GM19239 (cell line): ENCODE results near the gene TAMM41.
A peak's percentile ranks its signal among the peaks of the same experiment; 100 is the strongest.
"Not testable (repeated sequence)": the region's sequence is repeated elsewhere in the genome, so short reads cannot be mapped to it uniquely, and the experiment has no call there.

Source experiments
- DNase-seq: peaks from one replicate; pipeline ENCODE4 v3.0.0; 2011; ENCODE audit warnings: low spot score; ENCODE audit not compliant: insufficient read length
- FAIRE-seq: peaks from 2 replicates; lab custom pipeline; 2011; peaks lifted over from hg19 to GRCh38; lab: Jason Lieb, UNC

Gene TAMM41

DNA sequence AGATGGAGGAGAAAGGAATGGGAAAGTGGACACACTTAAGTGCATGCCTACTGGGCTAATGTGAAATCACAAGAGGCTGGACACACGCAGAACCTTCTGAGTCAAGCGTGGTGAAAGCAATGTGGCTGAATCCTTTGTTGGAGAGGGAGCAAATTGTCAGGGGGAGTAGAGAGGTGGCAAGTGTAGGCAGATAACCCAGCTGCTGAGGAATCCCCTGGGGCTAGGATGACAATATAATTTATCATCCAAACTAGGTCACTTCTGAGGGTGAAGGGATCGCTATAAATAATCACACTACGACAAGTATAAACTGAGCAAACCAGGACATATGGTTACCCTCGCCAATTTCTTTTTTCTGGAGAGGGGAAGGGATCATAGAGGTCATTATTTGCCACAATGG, 28.7 kb downstream of the TAMM41 start:
- FAIRE-seq (no peak), DNase-seq (no peak)

DNA sequence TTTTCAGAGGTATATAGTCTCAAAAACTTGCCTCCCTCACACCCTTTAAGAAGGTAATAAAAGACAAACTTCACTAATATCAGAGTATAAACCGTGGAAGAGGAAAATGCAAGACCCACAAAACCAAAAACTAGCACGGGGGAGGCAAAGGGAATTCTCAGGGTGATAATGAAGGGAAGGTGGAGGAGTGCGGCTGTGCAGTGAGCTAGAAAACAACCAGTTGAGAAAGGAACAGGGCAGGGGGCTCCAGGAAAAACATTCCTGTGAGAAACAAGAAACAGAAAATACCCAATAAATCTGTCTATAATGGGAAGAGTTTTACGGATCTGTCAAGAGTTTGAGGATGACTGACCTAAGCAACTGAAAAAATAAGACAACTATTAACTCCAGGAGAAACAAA, 31.6 kb downstream of the TAMM41 start:
- FAIRE-seq (no peak), DNase-seq (no peak)

DNA sequence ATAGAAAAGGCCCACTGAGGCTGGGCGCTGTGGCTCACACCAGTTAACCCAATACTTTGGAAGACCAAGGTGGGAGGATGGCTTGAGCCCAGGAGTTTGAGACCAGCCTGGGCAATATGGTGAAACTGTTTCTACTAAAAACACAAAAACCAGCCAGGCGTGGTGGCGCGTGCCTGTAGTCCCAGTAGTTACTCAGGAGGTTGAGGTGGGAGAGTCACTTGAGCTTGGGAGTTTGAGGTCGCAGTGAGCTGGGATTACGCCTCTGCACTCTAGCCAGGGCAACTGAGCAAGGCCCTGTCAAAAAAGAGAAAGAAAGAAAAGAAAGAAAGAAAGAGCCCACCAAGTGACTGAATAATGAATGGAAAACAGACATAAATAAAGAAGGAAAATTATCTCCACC, 32.0 kb downstream of the TAMM41 start:
- FAIRE-seq (no peak), DNase-seq (no peak)

DNA sequence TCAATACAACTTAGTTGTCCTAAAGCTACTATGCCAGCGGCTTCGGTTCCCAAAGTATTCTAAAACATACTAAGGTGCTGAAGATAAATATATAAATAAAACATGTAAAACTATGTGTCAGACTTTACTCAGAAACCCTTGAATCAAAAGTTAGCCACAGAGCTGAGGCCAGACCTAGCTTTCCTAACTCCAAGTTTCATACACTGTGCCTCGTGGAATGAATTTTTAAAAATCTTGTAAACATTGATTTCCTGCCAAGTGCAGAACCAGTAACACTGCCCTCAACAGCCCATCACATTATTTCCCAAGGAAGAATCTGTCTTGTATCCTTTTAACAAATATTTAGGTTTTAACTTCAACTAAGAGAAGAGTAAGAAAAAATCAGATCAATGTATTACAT, 36.4 kb downstream of the TAMM41 start:
- no peak for FAIRE-seq
- DNase-seq = no peak

DNA sequence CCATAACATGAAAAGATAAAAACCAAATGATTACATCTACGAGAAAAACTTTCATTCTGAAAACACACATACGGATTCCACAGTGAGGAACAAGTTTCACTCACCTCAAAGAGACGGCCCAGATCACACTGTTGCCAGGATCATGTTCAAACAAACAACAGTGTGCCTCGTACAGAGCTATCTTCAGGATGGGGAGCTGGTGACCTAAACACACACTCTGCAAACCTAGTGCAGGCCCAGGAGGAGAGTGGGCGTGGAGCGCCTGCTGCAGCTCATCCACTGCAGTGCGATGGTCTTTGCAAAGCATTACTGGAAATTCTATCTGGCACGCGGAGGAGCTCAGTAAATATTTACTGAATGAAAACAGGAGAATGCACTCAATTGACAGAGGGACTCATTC, 38.5 kb downstream of the TAMM41 start:
- FAIRE-seq (no peak), DNase-seq (no peak)

DNA sequence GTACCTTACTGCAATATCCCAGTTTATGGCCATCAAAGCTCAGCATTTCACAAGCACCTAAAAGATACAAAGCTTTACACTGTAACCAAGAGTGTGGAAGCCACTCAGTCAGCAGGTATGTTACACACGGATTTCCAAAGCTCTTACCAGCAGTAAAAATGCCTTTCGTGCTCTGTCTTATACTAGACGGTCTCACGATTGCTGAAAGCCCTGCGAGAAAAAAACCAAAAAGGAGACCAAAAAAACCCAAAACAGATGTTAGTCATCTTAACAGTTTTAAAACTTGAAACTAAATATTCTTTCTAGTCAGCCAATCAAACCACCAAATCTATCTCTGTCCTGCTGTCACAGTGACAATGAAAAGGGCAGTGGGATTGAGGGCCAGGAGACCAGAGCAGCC, 39.0 kb downstream of the TAMM41 start:
- no peak for DNase-seq
- no peak for FAIRE-seq

DNA sequence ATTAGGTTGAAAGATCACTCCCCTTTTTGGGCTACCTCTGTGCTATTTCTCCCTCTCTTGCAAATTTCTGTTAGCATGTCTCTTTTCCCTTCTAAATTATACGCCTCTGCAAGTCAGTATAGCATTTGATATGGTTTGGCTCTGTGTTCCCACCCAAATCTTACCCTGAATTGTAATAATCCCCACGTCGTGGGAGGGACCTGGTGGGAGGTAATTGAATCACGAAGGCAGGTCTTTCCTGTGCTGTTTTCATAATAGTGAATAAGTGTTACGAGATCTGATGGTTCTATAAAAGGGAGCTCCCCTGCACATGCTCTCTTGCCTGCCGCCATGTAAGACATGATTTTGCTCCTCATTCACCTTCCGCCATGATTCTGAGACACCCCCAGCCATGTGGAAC, 41.0 kb downstream of the TAMM41 start:
- DNase-seq (no peak), FAIRE-seq (no peak)

DNA sequence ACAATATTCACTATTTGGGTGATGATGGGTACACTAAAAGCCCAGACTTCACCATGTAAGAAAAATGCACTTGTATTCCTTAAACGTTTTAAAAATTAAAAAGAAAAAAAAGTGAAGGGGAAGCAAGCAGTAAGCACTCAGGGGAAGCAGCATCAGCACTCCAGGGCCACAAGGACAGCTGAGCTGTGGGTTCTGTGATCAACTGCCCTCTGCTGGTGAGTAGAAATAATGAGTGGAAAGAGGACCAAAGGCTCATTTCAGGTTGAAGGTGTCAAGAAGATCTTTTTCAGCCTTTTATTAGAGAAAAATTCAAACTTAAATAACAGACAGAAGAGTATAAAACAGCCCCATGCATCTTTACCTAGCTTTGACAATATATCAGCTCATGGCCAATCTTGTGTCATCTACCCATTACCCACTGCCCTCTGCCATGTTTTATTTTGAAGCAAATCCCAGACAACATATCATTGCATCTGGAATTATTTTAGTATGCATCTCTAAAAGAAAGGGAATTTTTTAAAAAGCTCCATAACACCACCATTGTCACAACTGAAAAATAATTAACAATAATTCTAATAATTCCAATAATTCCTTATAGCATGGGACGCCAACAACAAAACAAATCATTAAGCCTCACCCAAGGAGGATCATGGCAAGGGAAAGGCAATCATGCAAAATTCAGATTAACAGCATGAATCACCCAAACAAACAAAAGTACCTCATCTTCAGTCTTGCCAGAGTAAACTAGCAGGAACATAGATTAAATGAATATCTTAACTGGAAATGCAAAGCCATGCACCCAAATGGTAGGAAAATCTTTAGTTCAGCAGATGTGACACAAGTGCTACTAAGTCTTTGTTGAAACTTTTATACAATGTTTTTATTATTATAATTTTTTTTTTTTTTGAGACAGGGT, 42.5 kb downstream of the TAMM41 start:
- DNase-seq (peak; percentile 47), FAIRE-seq (peak; percentile 73)

DNA sequence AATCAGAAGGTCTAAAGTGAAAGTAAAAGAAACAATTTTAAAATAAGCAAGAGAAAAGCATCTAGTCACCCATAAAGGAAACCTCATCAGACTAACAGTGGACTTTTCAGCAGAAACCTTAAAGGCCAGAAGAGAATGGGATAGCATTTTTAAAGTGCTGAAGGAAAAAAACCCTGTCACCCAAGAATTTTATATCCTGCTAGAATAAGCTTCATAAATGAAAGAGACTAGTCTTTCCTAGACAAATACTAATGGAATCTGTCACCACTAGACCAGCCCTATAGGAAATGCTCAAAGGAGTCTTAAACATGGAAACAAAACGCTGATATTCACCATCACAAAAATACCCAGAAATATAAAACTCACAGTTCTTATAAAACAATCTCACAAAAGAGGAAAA, 46.9 kb downstream of the TAMM41 start:
- no peak for FAIRE-seq
- no peak for DNase-seq

DNA sequence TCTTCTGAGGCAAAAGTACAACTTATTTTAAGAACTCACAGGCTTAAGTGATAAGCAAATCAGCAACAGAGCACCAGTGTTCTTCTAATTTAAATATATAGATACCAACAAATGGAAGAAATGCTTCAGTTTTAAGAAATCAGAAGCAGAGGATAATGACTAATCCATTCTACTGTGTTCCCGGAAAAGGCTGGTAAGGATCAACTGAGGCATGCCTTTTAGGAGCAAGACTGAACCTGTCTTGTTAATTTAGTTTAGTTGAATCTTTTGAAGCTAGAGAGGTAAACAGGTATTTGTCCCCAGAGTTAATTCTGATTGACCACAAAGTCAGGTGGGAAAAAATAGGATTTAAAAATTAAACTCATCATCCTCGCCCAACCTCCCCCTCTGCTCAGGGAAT, 51.8 kb downstream of the TAMM41 start:
- DNase-seq (no peak), FAIRE-seq (no peak)

DNA sequence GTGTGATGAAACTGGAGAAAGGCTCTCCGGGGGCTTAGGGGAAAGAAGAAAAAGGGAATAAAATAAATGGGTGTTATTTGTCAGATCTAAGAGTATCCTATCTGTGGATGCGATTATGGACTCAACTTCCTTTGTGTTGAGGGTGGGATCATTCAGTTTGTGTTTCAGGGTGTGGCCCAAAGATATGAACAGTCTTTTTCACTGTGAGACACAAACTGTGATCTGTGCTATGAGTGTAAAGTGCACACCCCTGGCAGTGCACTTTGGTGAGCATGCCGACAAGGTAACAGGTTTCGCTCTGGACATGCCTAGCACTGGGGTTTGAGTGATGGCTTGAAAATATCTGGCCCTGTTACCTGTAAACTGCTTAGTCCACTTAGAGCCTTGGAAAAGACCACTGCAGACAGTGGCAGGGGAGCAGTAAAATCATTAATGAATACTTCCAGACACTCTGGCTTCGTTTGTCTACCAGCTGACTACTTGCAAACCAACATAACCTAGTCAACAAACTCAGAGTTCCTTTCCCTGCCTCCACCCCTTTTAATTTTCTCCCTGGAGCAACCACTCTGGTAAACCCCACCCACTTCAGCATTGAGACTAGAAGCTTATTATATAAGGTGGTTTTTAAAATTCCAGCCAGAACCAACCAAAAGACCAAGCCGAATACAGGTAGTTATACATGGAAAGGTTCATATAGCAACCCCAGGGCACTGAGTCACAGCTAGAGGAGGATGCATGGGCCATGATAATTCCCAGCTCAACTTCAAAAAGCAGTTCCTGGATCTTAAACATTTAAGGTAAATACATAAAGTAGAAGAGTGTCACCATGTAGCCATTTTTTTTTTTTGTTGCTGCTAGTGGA, 55.1 kb downstream of the TAMM41 start:
- DNase-seq (no peak), FAIRE-seq (no peak)

DNA sequence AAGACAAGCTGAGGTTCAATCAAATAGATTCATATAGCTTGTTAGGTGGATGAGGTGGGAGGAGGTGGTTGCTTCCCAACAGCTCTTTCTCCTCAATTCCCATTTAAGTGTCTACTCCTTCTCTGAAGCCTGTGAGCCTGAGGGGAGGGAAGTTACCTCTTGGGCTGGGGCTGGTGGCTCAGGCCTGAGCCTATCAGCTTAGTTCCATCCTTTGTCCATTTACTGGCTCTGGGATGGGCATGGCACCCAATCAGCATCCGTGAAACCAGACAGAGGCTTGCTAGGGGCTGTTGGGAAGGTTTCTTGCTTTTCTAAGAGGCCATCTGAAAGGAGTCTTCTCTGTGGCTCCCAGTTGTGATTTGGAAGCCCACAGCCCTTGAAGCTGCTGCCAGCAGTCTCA, 57.3 kb downstream of the TAMM41 start:
- no peak for DNase-seq
- FAIRE-seq = no peak

DNA sequence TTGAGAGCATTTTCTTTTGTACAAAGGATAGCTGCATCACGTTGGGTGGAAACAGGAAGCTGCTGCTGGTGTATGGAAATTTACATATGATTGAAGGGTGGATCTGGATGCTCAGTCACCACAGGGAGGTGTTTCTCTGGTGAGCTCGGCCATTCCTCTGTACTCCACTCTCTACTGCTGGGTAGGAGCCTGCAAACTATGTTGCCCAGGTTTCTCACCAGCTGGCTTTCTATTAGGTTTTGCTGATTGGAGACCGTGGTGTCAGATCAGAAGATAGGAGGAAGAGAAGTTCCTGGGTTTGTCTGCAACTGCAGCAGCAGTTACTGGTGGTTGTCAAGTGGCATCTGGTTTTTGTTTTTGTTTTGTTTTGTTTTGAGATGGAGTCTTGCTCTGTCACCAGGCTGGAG, 61.7 kb downstream of the TAMM41 start:
- FAIRE-seq = no peak
- no peak for DNase-seq

DNA sequence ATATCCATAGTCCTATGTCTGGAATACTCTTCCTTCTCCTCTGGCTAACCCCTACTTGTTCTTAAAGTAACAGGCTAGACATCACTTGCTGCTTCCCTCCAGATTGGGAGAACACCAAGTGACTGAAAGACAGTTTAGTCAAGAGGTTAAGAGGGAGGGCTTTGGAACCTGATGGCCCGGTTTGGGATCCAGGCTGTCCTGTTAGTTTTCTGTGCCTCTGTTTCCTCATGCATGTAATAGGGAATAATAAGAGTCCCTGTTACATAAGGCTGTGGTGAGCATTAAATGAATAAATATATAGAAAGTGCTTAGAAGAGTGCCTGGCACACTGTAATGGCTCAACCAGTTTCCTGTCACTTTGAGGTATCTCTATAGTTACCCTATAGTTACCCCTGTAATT, 66.3 kb downstream of the TAMM41 start:
- DNase-seq (no peak), FAIRE-seq (no peak)

DNA sequence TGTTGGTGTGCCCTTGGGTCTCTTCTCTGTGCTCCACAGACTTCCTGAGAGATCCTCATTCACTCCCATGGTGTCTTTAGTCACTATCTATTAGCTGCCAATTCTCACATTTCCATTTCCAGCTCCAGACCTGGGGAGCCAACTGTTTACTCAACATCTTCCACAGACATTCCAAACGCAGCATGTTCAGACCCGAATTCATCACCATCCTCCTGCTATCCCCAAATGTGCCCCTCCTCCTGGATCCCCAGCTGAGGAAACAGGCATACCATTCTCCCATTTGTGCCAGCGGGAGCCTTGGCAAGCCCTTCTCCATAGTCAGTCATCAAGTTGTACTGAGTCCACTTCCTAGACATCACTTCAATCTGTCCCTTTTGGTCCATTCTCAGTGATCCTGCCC, 67.1 kb downstream of the TAMM41 start:
- FAIRE-seq (no peak), DNase-seq (no peak)

DNA sequence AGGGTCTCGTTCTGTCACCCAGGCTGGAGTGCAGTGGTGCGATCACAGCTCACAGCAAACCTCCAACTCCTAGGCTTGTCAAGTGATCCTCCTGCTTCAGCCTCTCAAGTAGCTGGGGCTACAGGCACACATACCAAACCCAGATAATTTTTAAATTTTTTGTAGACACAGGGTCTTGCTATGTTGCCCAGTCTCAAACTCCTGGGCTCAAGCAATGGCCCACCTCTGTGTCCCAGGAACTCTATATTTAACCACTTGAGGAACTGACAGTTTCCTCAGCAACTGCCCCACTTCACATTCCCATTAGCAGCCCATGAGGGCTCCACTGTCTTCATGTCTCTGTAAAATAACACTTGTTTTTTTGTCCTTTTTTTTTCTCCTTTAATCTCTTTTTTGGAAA, 68.4 kb downstream of the TAMM41 start:
- DNase-seq (no peak), FAIRE-seq (no peak)

DNA sequence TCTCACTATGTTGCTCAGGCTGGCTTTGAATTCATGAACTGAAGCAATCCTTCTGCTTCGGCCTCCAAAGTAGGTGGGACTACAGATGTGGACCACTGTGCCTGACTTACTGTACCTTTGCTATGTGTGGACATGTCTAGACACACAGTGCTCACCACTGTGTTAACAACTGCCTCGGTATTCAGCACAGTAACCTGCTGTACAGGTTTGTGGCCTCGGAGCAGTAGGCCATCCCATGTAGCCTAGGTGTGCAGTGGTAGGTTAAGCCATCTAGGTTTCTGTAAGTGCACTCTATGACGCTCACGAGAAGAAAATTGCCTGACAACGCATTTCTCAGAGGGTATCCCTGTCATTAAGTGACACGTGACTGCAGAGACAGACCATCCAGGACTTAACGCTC, 70.3 kb downstream of the TAMM41 start:
- DNase-seq (no peak), FAIRE-seq (no peak)

DNA sequence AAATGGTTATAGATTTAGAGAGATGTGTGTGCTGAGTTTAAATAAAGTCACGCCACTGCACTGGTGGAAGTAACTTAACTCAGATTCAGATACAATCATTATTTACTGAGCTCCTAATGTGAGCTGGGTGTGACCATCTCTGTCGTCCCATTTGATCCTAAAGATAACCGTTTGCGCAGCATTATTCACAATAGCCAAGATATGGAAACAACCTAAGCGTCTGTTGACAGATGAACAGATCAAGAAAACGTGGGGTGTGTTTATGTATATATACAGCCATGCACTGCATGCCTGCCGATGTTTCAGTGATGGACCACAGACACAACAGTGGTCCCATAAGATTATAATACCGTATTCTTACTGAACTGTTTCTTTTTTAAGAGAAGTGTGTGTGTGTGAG, 71.2 kb downstream of the TAMM41 start:
- FAIRE-seq (no peak), DNase-seq (no peak)

DNA sequence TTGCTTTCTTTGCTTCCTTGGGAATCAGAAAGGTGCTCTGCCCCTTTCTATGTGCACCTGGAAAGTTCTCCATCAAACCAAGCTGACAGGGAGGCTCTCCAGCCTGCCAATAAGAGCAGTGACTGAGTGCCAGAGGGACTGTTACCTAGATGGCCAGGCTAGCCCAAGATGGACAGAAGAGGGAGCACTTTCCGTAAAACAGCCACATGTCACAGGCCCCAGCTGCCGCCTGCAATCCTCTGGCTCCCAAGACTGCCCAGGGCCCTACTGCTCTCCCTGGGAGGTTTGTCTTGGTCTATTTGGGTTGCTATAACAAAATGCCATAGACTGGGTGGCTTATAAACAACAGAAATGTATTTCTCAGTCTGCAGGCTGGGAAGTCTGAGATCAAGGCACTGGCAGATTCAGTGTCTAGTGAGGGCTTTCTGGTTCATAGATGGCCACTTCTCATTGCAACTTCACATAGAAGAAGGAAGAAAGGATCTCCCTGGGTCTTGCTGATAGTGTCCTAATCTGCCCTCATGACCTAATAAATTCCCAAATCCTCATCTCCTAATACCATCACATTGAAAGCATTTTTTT, 72.3 kb downstream of the TAMM41 start:
- no peak for DNase-seq
- no peak for FAIRE-seq

DNA sequence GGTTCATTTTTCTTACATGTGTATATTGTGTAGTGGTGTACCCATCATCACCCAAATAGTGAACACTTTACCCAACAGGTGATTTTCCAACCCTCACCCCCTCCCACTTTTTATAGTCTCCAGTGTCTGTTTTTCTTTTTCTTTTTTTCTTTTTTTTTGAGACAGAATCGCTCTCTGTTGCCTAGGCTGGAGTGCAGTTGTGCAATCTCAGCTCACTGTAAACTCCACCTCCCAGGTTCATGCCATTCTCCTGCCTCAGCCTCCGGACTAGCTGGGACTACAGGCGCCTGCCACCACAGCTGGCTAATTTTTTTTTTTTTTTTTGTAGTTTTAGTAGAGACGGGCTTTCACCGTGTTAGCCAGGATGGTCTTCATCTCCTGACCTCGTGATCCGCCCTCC, 74.8 kb downstream of the TAMM41 start:
- not testable (repeated sequence) for DNase-seq, FAIRE-seq
